HG03558 (cell line): ENCODE measurements around the gene CERKL.

Experiments
- ATAC-seq: cut with Tn5 transposase; IDR thresholded peaks from one replicate; pipeline ENCODE4 v1.9.1; 2021; ENCODE audit warnings: moderate number of reproducible peaks; ENCODE audit not compliant: unreplicated experiment; ENCODE audit errors: extremely low read depth

CERKL gene

DNA sequence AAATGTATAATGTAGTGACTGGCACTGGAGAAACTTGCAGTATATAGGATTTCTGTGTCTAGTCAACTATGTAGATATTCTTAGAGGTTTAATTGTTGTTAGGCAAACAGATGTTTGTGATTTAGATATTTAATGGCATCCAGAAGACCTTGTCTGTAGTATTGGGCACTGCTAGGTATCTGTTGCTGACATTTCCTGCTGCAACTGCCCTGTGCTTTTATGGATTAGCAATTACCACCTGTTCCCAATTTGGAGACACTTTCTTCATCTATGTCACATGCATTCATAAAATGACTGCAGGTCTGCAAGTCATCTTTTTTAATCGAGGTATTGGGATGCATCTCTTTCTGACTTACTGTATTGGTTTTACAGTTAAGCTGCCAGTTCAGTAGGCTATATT is 128.5 kb downstream of the CERKL start:
- no peak for ATAC-seq

DNA sequence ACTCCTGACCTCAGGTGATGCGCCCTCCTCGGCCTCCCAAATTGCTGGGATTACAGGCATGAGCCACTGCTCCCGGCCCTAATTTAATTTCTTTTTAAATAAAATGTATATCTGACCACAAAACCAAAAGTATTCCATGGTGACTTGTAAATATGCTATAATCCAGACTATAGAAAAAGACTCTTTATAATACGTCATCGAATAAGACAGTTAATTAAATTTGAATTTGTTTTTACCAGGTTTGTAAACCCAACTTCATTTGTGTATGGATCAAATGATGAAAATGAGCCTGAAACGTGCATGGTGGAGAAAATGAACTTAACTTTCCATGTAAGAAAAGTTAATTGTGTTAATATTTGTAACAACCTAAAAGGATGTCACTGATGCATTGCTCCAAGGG is 129.8 kb downstream of the CERKL start:
- ATAC-seq: no peak

- no peak for ATAC-seq
Measured at GRCh38 chr2:181526014-181526413, 130.9 kb downstream of the CERKL start.

DNA sequence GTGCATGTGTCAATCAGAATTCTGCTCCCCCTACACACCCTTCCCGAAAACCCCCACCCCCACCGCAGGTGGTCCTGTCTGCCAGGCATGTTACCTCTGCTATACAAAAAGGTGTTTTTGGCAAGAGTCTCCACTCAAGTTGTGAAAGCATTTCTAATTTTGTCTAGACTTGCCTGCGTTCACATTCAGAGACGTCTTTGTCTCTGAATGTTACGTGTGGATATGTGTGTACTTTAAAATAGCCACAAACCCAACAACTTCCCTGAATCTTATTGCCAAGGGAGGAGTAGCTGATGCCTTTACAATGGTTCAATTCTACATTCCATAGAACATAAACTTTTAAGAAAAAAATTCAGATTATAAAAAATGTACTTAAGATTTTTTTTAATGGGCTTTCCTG is 133.1 kb downstream of the CERKL start:
- ATAC-seq: no peak

DNA sequence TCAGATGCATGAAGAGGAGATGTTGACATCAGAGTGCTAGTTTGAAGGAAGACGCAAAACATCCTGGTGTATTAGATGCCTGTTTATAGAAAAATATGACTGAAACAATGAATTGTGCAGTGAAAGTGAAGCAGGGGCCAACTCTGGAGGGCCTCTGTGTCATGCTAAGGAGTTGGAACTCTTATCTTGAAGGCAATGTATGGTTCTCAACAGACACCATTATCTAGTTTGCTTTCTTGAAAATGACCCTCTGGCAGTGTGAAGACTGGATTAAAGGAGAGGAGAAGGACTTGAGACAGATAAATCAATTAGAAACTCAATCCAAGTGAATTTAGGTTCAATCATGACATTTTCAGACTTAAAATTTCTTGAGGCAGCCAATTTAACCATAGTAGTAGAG is 136.7 kb downstream of the CERKL start:
- no peak for ATAC-seq

DNA sequence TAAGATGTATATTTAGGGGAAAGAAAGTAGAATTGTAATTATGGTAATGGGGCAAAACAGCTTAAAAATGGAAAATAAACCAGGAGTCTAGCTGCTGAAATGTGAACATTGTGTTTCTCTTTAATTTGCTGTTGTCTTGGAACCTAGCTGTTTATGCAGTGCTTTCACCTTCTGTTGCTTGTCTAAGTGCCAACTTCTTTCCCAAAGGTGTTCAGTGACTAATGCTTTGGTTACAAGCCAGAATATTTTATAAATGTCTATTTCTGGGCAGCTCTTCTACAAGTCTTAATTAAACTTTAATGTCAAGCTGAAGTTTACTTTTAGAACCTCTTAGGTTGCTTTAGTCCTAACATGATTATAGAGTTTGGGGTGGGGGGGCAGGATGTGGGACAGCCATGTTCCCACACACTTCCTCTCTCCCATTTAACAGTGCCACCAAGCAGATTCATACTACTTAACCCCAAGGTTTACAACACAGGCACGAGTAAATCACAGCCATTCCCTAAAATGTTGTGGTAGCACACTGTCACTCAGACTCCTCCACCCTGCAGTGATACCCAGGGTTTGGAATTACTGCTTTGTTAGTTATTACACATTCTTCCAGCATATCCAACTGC is 139.1 kb downstream of the CERKL start:
- ATAC-seq: no peak

GRCh38 chr2:181516992-181517391 is 139.9 kb downstream of the CERKL start:
- ATAC-seq: no peak

GRCh38 chr2:181515719-181516118 is 141.2 kb downstream of the CERKL start:
- no peak for ATAC-seq

- ATAC-seq: no peak
Measured at GRCh38 chr2:181500201-181500600, 156.7 kb downstream of the CERKL start.

- no peak for ATAC-seq
Measured at GRCh38 chr2:181499231-181499630, 157.7 kb downstream of the CERKL start.
